Measurements from ENCODE around the gene INPP5A.

Gene INPP5A

GRCh38 chr10:132803416-132804210 is 266.0 kb downstream of the INPP5A start:
- no peak for DNase-seq (ENCODE audit: low read depth)

DNA sequence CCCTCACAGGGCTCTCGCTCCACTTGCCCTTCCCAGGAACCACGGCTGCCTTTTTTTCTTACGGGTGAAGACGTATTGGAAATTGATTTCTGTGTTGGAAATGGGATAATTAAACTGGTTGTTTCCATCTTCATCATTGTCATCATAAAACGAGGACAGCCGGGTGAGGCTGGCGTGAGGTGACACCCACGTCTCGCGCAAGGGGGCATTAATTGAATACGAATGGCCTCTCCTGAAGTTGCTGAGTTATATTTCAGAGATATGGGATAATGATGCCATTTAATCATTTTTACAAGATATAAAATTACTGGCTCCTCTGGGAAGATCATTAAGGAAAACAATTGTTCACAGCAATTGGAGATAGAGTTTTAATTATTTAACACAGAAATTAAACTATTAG is 266.7 kb downstream of the INPP5A start:
- DNase-seq (ENCODE audit: low read depth) = no peak

DNA sequence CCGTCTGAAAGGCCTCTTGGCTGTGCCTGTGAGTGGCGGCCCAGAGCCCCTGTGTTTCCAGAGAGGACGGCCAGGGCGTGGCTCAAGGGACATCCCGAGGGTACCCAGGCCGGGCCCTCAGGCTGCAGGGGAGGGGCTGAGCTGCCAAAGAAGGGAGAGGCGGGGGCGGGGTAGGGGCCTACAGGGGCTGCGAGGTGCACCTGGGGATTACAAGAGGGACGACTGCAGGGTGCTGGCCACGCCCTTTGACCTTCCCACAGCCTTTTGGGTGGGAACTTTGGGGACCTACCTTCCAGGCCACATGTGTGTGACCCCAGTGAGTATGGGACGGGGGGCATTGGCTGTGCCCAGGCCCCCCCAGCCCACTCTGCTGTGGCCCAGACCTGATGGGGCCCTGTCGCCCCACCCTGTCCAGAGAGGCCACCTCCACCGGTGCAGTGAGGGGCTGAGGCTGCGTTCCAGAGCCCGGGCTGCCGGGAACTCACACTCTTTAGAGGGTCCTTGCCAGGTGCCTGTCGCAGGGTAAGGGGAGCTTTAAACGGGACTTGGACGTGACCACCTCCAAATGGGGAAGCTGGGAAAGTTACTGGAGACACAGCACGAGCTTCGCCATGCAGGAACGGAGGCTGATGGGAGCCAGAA is 267.3 kb downstream of the INPP5A start:
- no peak for DNase-seq (ENCODE audit: low read depth)

- no peak for DNase-seq (ENCODE audit: low read depth)
These were observed 268.0 kb downstream of the INPP5A start for GRCh38 chr10:132805599-132805998.

- no peak for DNase-seq (ENCODE audit: low read depth)
These were observed 268.5 kb downstream of the INPP5A start for GRCh38 chr10:132806110-132806509.

DNA sequence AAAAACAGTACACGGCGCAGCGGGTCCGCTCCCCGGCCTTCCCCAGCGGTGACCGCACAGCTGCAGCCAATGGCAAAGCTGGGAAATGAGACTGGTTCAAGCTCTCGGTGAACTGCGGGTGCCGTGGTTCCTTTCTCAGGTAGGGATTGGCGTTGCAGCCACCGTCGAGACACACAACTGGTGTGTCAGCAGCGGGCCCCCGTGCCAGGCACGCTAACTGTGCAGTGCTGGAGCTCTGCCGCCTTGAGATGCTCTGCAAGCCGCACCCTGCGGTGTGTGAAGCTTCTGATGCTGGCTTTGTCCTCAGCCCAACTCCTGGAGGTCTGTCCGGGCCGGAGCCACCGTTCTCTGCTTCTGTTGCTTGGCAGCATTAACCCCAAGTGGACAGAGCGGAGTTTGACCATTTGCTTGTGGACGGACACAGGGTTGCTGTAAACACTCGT is 269.0 kb downstream of the INPP5A start:
- no peak for DNase-seq (ENCODE audit: low read depth)

DNA sequence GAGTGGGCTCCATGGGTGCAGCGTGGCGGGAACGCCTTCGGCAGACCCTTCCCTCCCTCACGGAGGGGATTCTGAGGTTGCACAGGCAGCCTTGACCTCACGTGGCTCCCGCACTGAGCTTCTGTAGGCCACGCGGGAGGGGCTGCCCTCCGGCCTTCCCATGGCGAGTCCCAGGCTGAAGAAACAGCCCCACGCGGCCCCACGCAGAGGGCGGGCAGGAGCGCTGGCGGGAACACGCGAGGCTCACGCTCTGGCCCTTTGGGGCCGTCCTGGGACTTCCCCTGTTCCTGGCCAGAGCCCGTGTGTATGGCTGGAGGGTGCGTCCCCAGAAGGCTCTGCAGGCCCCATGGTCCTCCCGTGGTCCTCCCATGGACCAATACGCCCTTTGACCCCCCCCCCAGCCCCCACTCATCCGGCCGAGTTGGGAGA is 270.0 kb downstream of the INPP5A start:
- no peak for DNase-seq (ENCODE audit: low read depth)

DNA sequence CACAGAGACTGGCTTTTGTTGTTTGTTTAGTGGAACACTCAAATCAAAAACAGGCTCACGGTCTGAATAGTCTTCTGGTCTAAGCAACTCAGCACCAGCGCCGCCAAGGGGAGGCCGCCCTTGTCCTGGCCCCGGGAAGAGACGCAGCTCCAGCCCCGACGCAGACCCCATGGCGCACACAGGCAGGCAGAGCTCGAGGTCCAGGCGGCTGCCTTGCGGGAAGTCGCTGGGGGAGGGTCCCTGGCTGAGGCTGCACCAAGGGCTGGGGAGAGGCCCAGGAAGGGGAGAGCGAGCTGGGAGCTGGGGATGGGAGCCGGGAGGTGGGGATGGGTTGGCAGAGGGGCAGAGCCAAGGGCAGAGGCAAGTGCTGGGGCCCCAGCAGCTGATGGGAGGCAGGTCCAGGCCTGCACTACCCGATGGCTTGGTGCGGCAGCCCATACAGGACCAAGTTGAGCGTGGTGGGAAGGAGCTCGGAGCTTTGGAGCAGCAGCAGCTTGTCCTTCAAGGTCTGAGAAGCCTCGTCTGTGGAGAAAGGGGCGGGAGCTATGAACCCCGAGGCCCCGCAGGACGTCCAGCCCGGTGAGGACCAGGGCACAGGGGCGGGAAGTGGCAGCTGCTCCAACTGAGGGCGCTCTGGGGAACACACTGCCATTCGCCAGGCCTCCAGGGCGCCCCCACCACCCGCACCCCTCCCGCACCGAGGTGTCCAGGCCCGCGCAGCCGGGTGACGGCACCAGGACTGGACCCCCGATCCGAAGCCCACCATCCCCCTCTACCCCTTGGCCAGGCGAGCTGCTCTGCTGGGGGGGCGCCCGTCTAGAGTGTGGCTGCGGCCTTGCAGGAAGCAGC is 271.0 kb downstream of the INPP5A start:
- no peak for DNase-seq (ENCODE audit: low read depth)

GRCh38 chr10:132809232-132810140 is 271.9 kb downstream of the INPP5A start:
- no peak for DNase-seq (ENCODE audit: low read depth)

- DNase-seq (ENCODE audit: low read depth) = no peak
These were observed 272.7 kb downstream of the INPP5A start for GRCh38 chr10:132810141-132810806.

DNA sequence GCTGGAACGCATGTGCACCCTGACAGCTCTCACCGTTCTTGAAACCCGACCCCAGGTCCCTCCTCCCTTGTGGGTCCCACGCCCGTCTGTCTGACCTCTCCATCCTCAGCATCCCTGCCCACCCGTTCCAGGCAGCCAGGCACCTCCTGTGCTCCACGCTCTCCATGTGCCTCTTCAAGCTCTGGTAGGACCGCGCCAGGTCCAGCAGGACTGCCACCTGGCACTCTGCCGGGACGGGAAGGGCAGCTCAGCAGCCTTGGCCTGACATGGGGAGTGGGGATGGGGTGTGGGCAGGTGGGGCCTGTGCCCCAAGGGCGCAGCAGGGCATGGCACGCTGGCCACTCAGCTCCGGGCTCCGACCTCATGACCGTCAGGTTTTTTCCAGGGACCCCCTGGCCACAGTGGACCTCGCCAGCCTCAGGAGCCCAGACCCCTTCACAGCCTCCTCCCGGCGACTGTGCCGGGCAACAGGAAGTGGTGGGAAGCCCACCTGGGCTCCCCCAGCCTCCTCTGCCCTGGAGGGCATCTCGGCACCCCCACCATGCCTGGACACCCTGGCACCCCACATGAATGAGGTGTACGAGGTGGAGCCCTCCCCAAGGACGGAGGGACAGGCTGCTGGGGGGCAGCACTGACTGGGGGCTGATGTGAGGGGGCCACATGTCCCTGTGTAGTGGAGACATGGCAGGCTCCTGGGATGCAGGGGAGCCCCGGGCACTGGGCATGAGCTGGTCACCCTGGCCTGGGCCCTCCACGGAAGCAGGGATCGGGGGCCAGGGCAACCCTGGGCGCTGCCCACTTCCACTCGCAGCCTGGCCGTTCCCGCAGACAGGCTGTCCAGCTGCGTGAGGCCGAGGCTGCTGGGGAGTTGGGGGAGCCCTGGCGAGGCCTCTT is 273.5 kb downstream of the INPP5A start:
- DNase-seq (ENCODE audit: low read depth) = no peak

DNA sequence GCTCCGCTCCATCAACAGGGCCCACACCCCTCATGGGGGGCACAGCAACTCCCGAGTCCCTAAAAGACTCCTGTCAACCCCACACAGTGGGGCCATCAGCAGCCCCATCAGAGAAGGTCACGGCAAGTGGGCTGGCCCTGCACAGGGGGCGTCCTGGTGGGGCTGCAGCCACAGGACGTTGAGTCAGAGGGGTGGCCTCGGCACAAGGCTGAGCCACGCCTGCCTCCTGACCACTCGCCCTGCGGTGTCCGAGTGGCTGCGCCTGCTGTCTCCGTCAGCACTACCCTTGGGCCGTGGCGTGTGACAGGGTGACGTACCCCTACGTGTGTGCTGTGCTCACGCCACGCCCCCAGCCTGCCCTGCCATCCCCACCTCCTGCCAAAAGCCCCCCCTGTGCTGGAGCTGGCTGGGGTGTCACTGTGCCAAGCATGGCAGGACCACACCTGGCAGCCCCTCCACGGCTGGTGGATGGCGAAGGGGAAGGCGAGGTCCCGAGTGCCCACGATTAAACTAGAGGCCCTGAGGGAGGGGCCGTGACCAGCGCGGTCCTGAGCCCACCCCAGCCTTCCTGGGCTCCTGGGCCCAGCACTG is 274.4 kb downstream of the INPP5A start:
- no peak for DNase-seq (ENCODE audit: low read depth)

- no peak for DNase-seq (ENCODE audit: low read depth)
These were observed 274.9 kb downstream of the INPP5A start for GRCh38 chr10:132812520-132812919.

DNA sequence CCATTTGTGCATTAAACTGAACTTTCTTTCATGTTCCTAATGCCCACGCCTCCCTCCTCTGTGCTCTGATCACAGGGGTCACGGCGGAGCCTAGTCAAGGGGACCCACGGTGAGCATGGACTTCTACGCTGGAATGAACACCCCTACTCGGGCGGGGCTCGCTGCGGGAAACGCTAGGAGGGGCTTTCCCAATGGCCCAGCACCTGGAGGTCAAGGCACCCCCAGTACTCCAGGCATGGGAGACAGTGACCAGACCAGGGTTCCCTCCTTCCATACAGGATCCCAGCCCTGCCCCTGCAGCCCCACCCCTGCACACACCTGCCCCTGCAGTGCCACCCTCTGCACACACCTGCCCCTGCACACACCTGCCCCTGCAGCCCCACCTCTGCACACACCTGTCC is 275.4 kb downstream of the INPP5A start:
- DNase-seq (ENCODE audit: low read depth) = no peak

GRCh38 chr10:132813560-132814468 is 276.2 kb downstream of the INPP5A start:
- DNase-seq (ENCODE audit: low read depth) = no peak

DNA sequence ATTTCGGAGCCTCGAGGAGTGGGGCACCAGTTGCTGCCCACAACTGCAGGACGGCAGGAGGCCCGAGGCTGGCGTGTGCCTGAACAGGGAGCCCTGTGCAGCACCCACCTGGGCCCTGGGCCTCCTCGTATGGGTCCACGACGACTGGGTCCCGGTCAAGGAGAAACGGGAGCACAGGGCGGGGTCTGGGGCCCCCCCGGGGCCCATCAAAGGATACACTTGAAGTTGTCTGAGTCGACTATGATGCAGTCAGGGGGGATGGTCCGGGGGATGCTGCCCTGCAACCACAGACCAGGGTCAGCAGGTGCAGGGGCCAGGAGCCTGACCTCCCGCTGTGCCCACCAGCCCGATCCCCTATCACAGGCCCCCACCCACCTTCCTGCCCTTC is 276.9 kb downstream of the INPP5A start:
- DNase-seq (ENCODE audit: low read depth) = no peak

DNA sequence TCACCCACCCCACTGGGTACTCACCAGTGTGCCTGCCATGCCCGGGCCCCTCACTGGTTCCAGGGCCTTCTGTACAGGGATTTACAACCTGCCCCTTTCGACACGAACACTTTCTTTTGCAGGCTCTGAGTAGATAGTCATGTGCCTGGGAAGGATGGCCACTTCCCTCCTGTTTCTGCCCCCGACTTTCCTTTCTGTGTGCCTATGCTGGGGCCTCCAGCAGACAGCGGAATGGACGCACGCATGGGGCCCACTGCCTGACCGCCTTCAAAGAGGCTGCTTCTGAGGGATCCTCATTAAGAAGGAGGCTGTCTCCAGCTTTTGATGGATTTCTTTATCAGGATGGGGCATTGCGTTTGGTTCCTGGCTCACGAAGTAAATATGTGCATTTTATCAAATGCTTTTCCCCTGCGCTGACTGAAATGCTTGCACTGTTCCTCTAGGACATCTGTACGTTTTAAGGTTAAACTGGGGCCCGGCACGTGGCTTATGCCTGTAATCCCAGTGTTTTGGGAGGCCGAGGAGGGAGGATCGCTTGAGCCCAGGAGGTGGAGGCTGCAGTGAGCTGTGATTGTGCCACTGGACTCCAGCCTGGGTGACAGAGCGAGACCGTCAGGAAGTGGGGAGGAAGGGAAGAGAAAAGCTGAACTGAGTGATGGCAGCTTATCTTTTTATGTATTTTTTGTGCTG is 277.7 kb downstream of the INPP5A start:
- no peak for DNase-seq (ENCODE audit: low read depth)

DNA sequence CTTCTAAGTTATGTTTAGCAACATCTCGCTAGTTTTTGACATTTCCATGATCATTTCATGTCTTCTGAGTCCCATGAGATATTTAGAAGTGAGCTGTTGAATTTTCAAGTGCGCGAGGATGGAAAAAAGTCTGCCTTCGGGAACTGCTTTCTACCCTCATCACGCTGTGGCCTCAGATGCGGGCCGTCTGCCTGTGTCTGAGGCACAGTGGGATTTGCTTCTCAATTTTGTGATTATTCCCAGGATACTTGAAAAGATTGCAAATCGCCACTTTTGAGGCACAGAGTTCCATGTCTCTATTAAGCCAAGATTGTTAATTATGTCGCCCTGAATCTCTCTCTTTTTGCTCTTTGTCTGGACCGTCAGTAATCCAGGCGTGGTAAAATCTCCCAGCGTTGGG is 279.1 kb downstream of the INPP5A start:
- DNase-seq (ENCODE audit: low read depth) = no peak
